GM10266 (cell line): ENCODE measurements around the gene DENND5B.

Experiments
- DNase-seq: peaks from one replicate; pipeline ENCODE4 v3.0.0; 2012; ENCODE audit errors: extremely low spot score
- TF ChIP-seq, protein P1 (sequence below): IDR thresholded peaks from 2 replicates; pipeline ENCODE4 v1.5.1; 2012; ENCODE audit warnings: mild to moderate bottlenecking, low read depth; ENCODE audit not compliant: control insufficient read depth, insufficient read depth; ENCODE audit errors: missing control alignments

Gene DENND5B

DNA sequence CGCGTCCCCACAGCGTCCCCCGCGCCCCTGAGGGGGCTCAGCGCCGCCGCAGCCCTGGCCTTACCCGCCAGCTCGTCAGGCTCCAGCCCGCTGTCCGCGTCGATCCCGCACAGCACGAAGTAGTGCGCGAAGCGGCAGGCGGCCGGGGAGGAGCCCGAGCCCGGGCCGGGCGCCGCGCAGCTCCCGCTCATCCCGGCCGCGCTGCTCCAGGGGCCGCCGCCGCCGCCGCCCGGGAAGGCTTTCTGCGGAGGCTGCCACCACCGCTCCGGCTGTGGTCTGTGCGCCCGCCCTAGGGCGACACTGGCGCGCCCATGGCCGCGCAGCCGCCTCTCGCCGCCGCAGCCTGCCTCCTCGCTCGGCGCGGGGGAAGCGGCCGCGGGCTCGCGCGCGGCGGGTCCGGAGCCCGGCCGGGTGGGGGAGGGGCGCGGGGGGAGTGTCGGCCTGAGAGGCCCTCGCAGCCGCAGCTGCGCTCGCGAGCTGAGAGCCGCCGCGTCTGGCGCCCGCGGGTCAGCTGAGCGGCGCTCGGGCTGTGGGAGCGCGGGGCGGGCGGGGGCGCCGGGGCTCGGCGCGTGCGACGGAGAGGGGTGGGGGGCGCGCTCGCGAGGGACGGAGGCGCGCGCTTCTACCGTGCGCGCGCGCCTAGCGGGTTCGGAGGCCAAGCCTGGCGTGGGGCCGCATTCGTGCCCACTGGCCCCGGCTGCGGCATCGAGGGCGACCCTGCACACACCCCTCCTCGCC, at the start of gene DENND5B:
Gene DENND5B, minus strand, starts transcription at position 495 of the 738 bp plus-strand sequence. Its CDS starts 304 bp downstream, at position 191.
- DNase-seq, result peak; percentile 82
- TF ChIP-seq, protein P1, sequence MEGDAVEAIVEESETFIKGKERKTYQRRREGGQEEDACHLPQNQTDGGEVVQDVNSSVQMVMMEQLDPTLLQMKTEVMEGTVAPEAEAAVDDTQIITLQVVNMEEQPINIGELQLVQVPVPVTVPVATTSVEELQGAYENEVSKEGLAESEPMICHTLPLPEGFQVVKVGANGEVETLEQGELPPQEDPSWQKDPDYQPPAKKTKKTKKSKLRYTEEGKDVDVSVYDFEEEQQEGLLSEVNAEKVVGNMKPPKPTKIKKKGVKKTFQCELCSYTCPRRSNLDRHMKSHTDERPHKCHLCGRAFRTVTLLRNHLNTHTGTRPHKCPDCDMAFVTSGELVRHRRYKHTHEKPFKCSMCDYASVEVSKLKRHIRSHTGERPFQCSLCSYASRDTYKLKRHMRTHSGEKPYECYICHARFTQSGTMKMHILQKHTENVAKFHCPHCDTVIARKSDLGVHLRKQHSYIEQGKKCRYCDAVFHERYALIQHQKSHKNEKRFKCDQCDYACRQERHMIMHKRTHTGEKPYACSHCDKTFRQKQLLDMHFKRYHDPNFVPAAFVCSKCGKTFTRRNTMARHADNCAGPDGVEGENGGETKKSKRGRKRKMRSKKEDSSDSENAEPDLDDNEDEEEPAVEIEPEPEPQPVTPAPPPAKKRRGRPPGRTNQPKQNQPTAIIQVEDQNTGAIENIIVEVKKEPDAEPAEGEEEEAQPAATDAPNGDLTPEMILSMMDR, result no peak

DNA sequence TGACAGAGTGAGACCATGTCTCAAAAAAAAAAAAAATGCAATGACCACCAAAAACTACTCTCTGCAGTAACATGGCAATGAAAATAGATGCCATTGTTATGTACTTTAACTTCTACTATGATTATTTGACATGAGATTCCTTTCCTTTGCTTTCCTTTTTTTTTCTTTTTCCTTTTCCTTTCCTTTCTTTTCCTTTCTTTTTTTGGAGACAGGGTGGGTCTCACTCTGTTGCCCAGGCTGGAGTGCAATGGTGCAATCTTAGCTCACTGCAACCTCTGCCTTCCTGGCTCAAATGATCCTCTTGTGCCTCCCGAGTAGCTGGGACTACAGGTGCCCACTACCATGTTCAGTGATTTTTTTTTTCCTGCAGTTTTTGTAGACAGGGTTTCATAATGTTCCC, 43.7 kb upstream of the DENND5B start:
- TF ChIP-seq, protein P1, result no peak
- DNase-seq, result no peak

DNA sequence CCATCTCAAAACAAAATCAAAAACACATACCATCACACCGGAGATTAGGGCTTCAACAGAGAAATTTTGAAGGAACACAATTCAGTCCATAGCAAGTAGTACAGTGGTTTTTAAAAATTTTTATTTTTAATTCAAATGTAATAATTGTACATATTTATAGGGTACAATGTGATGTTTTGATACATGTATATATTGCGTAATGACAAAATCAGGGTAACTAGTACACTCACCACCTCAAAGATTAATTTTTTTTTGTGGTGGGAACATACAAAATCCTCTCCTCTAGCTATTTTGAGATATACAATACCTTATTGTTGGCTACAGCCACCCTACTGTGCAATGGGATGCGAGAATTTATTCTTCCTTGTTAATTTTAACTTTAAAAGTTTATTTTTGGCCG, 42.5 kb upstream of the DENND5B start:
- TF ChIP-seq, protein P1, result no peak
- no peak for DNase-seq

DNA sequence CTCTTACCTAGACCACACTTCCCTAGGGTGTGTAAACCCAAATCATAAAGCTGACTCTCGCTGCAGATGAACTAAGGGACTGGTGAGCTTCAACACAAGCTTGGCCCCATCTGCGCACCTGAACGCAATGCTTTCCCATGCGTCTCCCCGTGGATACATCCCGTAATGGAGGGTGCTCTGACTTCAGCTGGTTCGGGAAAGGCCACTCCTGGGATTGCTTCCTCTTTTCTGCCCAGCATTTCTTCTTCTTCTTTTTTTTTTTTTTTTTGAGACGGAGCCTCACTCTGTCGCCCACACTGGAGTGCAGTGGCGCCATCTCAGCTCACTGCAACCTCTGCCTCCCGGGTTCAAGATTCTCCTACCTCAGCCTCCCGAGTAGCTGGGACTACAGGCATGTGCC, 40.9 kb upstream of the DENND5B start:
- no peak for DNase-seq
- TF ChIP-seq, protein P1, result no peak

DNA sequence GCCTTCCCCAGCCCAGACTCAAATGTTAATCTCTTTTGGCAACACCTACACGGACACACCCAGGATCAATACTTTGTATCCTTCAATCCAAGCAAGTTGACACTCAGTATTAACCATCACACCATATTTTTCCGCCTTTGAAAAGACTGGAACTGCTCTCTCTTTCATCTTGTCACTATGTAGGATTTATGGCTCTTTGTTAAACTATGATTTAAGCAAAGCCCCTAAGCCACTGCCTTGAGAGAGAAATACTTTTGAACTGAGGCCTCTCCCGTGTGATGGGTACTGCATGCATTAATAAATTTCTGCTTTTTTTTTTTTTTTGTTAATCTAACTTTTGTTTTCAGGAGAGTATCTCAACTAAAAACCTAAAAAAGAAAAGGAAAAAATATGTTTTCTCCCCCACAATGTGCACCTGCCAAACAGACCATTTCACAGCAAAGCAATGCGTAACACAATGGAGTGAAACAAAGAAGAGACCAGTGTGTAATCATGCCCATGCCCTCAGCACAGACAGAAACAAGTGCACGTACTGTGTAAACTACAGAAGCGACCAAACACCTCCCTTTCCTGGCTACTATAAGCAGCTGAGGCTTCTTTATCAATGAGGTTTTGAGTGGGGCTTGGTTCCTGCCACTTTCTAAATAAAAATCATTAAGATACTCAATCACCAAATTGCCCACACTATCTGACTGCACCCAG, 40.2 kb upstream of the DENND5B start:
- no peak for DNase-seq
- TF ChIP-seq, protein P1, result no peak

DNA sequence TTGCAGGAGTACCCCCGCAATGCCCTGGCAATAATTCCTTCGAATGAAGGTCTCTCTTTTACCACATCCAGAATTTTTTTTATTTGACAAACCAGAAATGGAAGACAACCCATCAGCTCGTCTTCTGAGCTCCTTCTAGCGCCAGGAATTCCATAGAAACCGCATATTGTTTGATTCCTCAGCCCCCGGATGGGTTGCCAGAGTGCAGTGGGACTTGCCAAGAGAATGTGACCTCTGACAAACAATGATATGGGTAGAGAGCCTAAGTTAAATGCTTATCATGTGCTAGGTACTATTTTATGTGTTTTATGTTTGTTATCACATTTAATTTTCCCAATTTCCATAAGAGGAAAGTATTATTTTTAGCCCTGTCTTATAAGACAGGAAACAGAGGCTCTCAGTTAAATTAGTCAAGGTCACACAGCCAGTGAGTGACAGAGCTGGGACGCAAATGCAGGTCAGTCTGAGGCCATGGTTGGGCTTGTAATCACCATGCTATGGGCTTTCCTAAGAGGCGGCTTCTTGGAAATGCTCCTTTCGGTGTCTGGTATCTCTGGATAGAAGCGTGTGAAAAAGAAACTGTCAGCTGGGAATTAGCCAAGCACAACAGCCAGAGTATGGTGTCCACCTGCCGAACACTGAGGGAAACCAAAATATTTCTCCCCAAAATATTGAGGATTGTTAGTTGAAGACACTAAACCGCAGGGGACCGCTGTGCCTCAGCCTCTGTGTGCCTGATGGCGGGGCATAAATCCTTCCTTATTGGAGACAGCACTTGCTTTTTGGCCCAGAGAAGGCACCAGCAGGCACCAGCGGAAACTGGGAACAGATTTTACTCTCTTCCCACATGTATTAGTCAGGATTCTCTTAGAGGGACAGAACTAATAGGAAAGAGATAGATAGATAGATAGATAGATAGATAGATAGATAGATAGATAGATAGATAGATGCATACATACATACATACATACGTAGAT, 39.1 kb upstream of the DENND5B start:
- TF ChIP-seq, protein P1, result no peak
- no peak for DNase-seq
